Measurements from ENCODE around the gene SLC6A7.

The SLC6A7 gene

DNA sequence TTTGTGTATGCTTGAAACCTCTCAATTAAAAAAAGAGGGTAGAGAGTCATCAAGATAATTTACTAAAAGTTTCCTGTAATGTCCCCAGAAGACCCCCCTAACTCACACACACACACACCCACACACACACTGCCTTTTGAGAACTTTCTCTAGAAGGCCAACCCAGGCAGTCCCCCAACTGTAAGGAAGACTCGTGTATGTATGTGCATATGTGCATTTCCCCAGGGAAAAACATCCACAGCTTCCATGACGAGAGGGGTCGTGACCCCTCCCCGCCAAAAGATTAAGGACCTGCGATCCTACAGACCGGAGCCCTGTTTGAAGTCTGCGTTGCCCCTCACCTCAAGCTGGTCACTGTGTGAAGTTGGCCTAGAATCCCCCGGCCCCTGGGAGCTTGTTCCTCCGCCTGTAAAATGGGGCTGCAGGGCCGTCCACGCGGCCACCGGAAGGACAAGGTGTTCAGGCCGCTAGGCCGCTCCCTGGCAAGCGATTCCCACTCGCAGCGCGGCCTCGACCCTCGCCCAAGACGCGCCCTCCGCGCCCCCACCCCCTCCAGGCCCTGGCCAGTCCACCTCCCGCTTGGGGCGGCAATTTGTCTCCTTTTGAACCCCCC lies 23.7 kb upstream of the SLC6A7 start:
- Histone ChIP-seq H3K36me3 (ENCODE audit: insufficient read depth, low read length) (no peaks in the 10 kb centered on the region), H3K9me3 (ENCODE audit: insufficient read depth, low read depth, low read length) (no peaks in the 10 kb centered on the region), H3K27me3 (ENCODE audit: insufficient read depth, low read length) (peaks cover 82% of the 10 kb centered on the region), H3K27ac (ENCODE audit: low read depth, low read length) (no peak overlapping the region), H3K9ac (ENCODE audit: low read depth, low read length) (no peak overlapping the region), H3K4me3 (ENCODE audit: low read length) (no peak overlapping the region; the same call in 1 of the 2 replicates), H3K4me1 (ENCODE audit: insufficient read depth, low read length) (0 out of 2 replicates have a peak, but pooled peaks cover 3% of the 10 kb centered on the region)
- WGBS, result 5% methylated on average over 27 of the region's 27 CpGs

DNA sequence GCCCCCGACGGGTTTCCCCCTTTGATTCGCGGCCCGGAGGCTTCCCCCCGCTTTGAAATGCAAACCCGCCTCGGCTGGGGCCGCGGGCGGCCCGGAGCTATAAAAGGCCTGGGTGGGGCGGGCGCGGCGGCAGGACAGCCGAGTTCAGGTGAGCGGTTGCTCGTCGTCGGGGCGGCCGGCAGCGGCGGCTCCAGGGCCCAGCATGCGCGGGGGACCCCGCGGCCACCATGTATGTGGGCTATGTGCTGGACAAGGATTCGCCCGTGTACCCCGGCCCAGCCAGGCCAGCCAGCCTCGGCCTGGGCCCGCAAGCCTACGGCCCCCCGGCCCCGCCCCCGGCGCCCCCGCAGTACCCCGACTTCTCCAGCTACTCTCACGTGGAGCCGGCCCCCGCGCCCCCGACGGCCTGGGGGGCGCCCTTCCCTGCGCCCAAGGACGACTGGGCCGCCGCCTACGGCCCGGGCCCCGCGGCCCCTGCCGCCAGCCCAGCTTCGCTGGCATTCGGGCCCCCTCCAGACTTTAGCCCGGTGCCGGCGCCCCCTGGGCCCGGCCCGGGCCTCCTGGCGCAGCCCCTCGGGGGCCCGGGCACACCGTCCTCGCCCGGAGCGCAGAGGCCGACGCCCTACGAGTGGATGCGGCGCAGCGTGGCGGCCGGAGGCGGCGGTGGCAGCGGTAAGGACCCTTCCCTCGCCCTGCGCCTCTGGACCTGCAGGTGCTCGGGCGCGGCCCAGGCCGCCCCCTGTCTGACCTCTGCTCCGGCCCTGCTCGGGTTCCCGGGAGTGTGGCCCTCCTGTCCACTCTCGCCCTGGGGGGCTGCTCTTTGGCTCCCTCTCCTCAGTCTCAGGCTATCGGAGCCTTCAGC lies 23.0 kb upstream of the SLC6A7 start, which contains the start of gene CDX1:
CDX1 (plus strand) TSS at position 129 of the 862 bp plus-strand sequence; CDS start at position 228, 99 bp downstream.
- WGBS, result 2% methylated on average over 90 of the region's 93 CpGs
- H3K9ac ChIP-seq (ENCODE audit: low read depth, low read length), result no peak within 1 kb of the TSS
- no peaks in the 10 kb centered on the region for H3K9me3 ChIP-seq (ENCODE audit: insufficient read depth, low read depth, low read length)
- H3K4me1 ChIP-seq (ENCODE audit: insufficient read depth, low read length), result 0 out of 2 replicates have a peak, but pooled peaks cover 3% of the 10 kb centered on the region
- H3K36me3 ChIP-seq (ENCODE audit: insufficient read depth, low read length), result no peaks in the 10 kb centered on the region
- no peak within 1 kb of the TSS for H3K27ac ChIP-seq (ENCODE audit: low read depth, low read length)
- no peak within 1 kb of the TSS; the same call in 1 of the 2 replicates for H3K4me3 ChIP-seq (ENCODE audit: low read length)
- H3K27me3 ChIP-seq (ENCODE audit: insufficient read depth, low read length), result peaks cover 87% of the 10 kb centered on the region

DNA sequence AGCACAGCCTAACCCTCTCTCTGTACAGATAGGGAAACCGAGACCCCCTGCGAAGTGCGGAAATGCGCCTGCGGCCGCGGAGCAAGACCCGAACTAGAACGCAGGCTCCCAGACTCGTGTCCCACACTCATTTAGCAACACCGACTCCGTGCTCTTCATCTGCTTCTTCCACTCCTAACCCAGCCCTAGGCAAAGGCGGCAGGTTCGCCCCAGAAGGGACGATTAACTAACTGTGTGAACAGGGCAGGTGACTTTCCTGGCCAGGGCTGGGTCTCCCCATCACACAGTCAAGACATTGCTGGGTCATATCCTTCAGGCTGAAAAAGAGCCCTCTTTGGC lies 22.4 kb upstream of the SLC6A7 start:
- H3K4me1 ChIP-seq (ENCODE audit: insufficient read depth, low read length), result 0 out of 2 replicates have a peak, but pooled peaks cover 3% of the 10 kb centered on the region
- H3K27me3 ChIP-seq (ENCODE audit: insufficient read depth, low read length), result peaks cover 93% of the 10 kb centered on the region
- H3K9me3 ChIP-seq (ENCODE audit: insufficient read depth, low read depth, low read length), result no peaks in the 10 kb centered on the region
- no peak overlapping the region for H3K4me3 ChIP-seq (ENCODE audit: low read length)
- no peaks in the 10 kb centered on the region for H3K36me3 ChIP-seq (ENCODE audit: insufficient read depth, low read length)
- no peak overlapping the region for H3K9ac ChIP-seq (ENCODE audit: low read depth, low read length)
- no peak overlapping the region for H3K27ac ChIP-seq (ENCODE audit: low read depth, low read length)
- WGBS, result 3% methylated on average over 15 of the region's 15 CpGs

DNA sequence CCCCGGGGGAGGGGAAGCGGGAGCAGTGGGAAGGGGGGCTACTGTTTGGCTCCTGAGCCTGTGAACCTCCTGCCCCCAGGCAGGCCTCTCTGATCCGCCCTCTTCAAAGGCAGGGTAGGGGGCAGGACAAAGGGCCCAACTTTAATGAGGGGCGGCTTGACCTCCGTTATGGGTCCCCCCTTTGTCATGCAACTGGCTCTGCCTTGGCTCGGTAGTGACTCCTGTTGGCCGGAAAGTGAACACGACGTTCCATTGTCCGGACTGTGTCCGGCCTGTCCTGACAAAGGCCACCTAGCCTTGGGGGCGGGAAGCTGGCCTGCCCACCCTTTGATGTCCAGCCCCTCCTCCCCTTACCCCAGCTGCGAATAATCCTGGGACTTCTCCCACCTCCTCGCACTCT lies 22.0 kb upstream of the SLC6A7 start:
- H3K27ac ChIP-seq (ENCODE audit: low read depth, low read length), result no peak overlapping the region
- H3K9me3 ChIP-seq (ENCODE audit: insufficient read depth, low read depth, low read length), result no peaks in the 10 kb centered on the region
- no peak overlapping the region for H3K4me3 ChIP-seq (ENCODE audit: low read length)
- 23% methylated on average over 14 of the region's 14 CpGs for WGBS
- no peaks in the 10 kb centered on the region for H3K36me3 ChIP-seq (ENCODE audit: insufficient read depth, low read length)
- H3K9ac ChIP-seq (ENCODE audit: low read depth, low read length), result no peak overlapping the region
- H3K4me1 ChIP-seq (ENCODE audit: insufficient read depth, low read length), result 0 out of 2 replicates have a peak, but pooled peaks cover 3% of the 10 kb centered on the region
- H3K27me3 ChIP-seq (ENCODE audit: insufficient read depth, low read length), result peaks cover 98% of the 10 kb centered on the region

DNA sequence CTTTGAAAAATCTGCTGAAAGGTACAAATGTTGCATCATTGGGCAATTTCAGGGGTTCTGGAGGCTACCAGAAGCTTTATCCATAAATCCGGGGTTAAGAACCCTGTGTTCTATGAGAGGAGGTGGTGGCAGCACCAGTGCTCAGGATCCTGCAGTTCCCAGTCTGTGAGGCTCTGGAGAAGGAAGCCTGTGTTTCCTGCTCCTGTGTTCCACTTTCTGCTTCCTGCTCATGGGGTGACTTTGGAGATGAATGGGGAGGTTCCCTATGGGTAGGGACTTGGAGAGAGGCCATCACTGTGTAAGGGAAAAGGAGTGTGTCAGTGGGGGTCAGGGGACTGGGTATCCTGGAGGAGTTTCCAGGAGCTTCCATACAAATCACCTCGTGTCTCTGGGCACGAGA lies 21.0 kb upstream of the SLC6A7 start:
- Histone ChIP-seq H3K27ac (ENCODE audit: low read depth, low read length) (no peak overlapping the region), H3K36me3 (ENCODE audit: insufficient read depth, low read length) (no peaks in the 10 kb centered on the region), H3K9ac (ENCODE audit: low read depth, low read length) (no peak overlapping the region), H3K4me3 (ENCODE audit: low read length) (no peak overlapping the region), H3K27me3 (ENCODE audit: insufficient read depth, low read length) (peaks cover 98% of the 10 kb centered on the region), H3K9me3 (ENCODE audit: insufficient read depth, low read depth, low read length) (no peaks in the 10 kb centered on the region), H3K4me1 (ENCODE audit: insufficient read depth, low read length) (0 out of 2 replicates have a peak, but pooled peaks cover 3% of the 10 kb centered on the region)
- WGBS, result 85% methylated on average over 3 of the region's 3 CpGs

DNA sequence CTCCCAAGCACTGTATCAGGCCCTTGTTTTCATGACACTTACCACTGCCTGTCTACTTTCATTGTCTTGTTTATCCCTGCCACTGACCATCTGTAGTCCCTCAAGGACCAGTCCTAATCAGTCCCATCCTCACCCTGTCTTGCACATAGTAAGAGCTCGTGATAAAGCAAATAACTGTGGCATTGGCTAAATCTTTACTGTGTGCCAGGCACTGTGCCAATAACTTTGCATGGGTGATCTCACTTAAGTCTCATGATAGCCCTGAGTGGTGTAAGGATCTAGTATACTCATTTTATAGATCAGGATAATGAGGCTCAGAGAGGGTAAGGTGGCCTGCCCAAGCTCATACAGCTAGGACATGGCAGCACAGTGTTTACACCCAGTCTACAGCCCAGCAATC lies 17.7 kb upstream of the SLC6A7 start:
- WGBS, result 98% methylated on average over 1 of the region's 1 CpG
- Histone ChIP-seq H3K9me3 (ENCODE audit: insufficient read depth, low read depth, low read length) (no peaks in the 10 kb centered on the region), H3K36me3 (ENCODE audit: insufficient read depth, low read length) (no peaks in the 10 kb centered on the region), H3K4me1 (ENCODE audit: insufficient read depth, low read length) (peaks cover 5% of the 10 kb centered on the region; the same call in 1 of the 2 replicates), H3K4me3 (ENCODE audit: low read length) (no peak overlapping the region), H3K27ac (ENCODE audit: low read depth, low read length) (no peak overlapping the region), H3K27me3 (ENCODE audit: insufficient read depth, low read length) (peaks cover 70% of the 10 kb centered on the region), H3K9ac (ENCODE audit: low read depth, low read length) (no peak overlapping the region)

DNA sequence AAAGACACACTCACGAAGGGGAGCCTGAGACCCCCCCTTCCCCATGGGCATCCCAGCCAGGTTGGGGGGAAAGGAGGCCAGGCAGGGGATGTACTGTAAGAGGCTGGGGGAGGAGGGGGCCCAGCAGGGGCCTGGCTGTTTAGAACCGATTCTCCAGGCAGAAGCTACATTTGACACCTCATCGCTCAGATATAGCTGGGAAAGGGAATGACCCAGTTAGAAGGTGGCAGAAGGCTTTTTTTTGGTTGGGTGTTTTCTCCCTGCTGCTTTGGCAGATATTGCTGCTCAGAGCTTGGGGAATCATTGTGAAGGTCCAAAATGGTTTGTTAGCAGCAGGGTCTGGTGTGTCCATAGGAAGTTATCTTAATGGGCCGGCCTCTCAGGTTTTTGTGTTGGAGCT lies 17.3 kb upstream of the SLC6A7 start:
- no peak overlapping the region for H3K27ac ChIP-seq (ENCODE audit: low read depth, low read length)
- no peaks in the 10 kb centered on the region for H3K9me3 ChIP-seq (ENCODE audit: insufficient read depth, low read depth, low read length)
- H3K4me1 ChIP-seq (ENCODE audit: insufficient read depth, low read length), result peaks cover 4% of the 10 kb centered on the region; the same call in 1 of the 2 replicates
- no peak overlapping the region for H3K4me3 ChIP-seq (ENCODE audit: low read length)
- peaks cover 65% of the 10 kb centered on the region for H3K27me3 ChIP-seq (ENCODE audit: insufficient read depth, low read length)
- no peak overlapping the region for H3K9ac ChIP-seq (ENCODE audit: low read depth, low read length)
- WGBS, result 72% methylated on average over 4 of the region's 4 CpGs
- no peaks in the 10 kb centered on the region for H3K36me3 ChIP-seq (ENCODE audit: insufficient read depth, low read length)

DNA sequence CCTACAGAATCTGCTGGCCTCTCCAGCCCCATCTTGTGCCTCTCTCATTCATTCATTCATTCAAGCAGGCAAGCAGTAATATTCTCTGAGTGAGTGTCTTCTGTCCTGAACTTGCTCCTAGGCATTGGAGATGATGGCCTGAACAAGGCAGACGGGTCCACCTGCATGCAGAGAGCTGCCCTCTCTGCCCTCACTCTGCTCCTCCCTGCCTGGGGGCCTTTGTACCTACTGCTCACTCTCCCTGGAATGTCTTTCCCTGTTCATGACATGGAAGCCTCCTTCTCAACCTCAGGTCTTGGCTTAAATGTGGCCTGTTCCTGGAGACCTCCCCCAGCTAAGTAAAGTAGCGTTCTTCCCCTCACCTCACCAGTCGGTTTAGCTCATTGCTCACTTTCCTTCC lies 16.7 kb upstream of the SLC6A7 start:
- H3K9me3 ChIP-seq (ENCODE audit: insufficient read depth, low read depth, low read length), result no peaks in the 10 kb centered on the region
- H3K4me3 ChIP-seq (ENCODE audit: low read length), result no peak overlapping the region
- H3K27ac ChIP-seq (ENCODE audit: low read depth, low read length), result no peak overlapping the region
- H3K4me1 ChIP-seq (ENCODE audit: insufficient read depth, low read length), result peaks cover 2% of the 10 kb centered on the region; the same call in 1 of the 2 replicates
- H3K9ac ChIP-seq (ENCODE audit: low read depth, low read length), result no peak overlapping the region
- 73% methylated on average over 3 of the region's 3 CpGs for WGBS
- peaks cover 59% of the 10 kb centered on the region for H3K27me3 ChIP-seq (ENCODE audit: insufficient read depth, low read length)
- H3K36me3 ChIP-seq (ENCODE audit: insufficient read depth, low read length), result no peaks in the 10 kb centered on the region

DNA sequence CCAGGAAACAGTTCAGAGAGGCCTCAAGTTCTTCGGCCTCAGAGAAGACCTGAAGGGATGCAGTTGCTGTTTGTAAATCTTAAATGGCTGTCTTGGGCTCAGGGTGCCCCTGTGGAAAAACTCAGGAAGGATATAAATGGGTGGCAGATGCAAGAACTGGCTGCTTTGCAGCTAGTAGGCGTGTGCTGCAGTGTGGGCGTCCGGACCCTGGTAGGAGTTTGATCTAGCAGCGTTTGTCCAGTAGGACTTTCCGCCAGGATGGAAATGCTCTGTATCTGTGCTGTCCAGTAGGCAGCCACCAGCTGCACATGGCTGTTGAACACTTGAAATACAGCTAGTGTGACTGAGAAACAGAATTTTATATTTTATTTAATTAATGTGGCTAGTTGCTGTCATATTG lies 15.6 kb upstream of the SLC6A7 start:
- peaks cover 49% of the 10 kb centered on the region for H3K27me3 ChIP-seq (ENCODE audit: insufficient read depth, low read length)
- no peaks in the 10 kb centered on the region for H3K9me3 ChIP-seq (ENCODE audit: insufficient read depth, low read depth, low read length)
- no peaks in the 10 kb centered on the region for H3K36me3 ChIP-seq (ENCODE audit: insufficient read depth, low read length)
- H3K4me1 ChIP-seq (ENCODE audit: insufficient read depth, low read length), result peaks cover 2% of the 10 kb centered on the region; the same call in 1 of the 2 replicates
- WGBS, result 94% methylated on average over 6 of the region's 6 CpGs
- no peak overlapping the region for H3K9ac ChIP-seq (ENCODE audit: low read depth, low read length)
- H3K27ac ChIP-seq (ENCODE audit: low read depth, low read length), result no peak overlapping the region
- H3K4me3 ChIP-seq (ENCODE audit: low read length), result no peak overlapping the region

DNA sequence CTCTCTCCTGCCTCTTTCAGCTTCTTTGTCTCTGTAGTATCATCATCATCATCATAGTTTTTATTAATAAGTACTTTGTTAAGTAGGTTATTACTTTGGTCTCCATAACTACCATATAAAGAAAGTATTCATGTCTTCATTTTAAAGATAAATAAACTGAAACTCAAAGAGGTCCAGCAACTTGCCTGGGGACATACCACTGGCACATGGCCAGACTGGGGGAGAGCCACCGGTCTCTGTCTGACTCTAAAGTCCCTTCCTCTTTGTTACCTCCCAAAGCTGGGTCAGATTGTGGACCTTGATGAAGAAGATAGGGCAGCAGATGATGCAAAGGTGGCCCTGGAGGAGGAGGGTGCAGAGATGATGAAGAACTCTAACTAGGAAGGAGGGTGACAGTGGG lies 14.8 kb upstream of the SLC6A7 start:
- Histone ChIP-seq H3K27ac (ENCODE audit: low read depth, low read length) (no peak overlapping the region), H3K9ac (ENCODE audit: low read depth, low read length) (no peak overlapping the region), H3K27me3 (ENCODE audit: insufficient read depth, low read length) (peaks cover 43% of the 10 kb centered on the region), H3K36me3 (ENCODE audit: insufficient read depth, low read length) (no peaks in the 10 kb centered on the region), H3K9me3 (ENCODE audit: insufficient read depth, low read depth, low read length) (no peaks in the 10 kb centered on the region), H3K4me1 (ENCODE audit: insufficient read depth, low read length) (peaks cover 2% of the 10 kb centered on the region; the same call in 1 of the 2 replicates), H3K4me3 (ENCODE audit: low read length) (no peak overlapping the region)
- 80% methylated on average over 1 of the region's 1 CpG for WGBS

DNA sequence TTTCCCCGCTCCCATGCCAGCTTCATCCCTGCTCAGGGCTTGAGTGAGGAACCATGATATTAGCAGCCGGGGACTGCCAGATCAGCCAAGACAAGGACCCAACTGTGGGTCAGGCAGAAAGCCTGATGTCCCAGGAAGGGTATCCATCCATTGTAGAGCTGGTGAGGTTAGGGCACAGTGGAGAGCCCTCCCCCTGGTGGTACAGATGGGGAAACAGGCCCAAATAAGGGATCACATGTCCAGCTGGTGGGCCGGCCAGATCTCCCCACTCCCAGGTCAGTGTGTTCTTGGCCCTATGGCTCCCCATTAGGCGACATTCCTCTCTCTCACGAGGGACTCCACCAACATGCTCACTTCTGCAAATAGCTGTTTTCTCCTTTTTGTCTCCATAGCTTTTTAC lies 14.3 kb upstream of the SLC6A7 start:
- H3K36me3 ChIP-seq (ENCODE audit: insufficient read depth, low read length), result no peaks in the 10 kb centered on the region
- WGBS, result 59% methylated on average over 5 of the region's 5 CpGs
- no peaks in the 10 kb centered on the region for H3K9me3 ChIP-seq (ENCODE audit: insufficient read depth, low read depth, low read length)
- H3K4me3 ChIP-seq (ENCODE audit: low read length), result no peak overlapping the region
- no peak overlapping the region for H3K27ac ChIP-seq (ENCODE audit: low read depth, low read length)
- no peak overlapping the region for H3K9ac ChIP-seq (ENCODE audit: low read depth, low read length)
- H3K27me3 ChIP-seq (ENCODE audit: insufficient read depth, low read length), result peaks cover 38% of the 10 kb centered on the region
- H3K4me1 ChIP-seq (ENCODE audit: insufficient read depth, low read length), result peaks cover 2% of the 10 kb centered on the region; the same call in 1 of the 2 replicates
